ENCODE data around the gene PUM1.

GRCh38 chr1:30927448-30927847 is 138.1 kb downstream of the PUM1 start:
- no peak for TF ChIP-seq CTCF (IDR thresholded peaks at IDR 0.05; ENCODE audit: poor library complexity)
- no peak for TF ChIP-seq EZH2 (IDR thresholded peaks at IDR 0.05; ENCODE audit: borderline replicate concordance)
